ENCODE results near the gene MMP11.

Gene MMP11

DNA sequence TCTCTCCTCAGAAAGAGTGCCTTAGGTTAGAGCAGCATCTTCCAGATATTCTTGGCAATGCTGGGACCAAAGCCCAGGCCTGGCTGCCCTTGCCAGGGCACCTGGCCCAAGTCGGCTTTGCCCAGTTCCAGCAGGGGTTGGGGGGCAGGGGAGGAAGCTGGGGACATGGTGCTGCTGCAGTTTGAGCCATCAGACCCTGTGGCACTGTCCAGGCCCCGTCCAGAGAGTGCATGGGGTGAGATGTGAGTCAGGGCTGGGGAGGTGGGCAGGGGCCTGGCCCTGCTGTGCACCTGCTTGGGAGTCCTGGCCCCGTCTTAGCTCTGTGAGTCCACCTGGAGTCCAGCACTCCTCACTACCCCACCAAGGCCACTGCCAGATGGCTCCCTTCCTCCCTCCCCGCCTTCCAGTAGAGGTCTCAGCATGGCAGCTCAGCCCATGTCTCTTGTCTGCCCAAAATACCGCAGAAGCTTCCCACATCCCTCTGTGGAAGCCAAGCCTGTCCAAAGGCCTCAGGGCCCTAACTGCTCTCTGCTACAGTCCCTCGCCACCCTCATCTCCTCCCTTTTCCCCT lies 49.5 kb downstream of the MMP11 start:
- TF ChIP-seq, protein P1, sequence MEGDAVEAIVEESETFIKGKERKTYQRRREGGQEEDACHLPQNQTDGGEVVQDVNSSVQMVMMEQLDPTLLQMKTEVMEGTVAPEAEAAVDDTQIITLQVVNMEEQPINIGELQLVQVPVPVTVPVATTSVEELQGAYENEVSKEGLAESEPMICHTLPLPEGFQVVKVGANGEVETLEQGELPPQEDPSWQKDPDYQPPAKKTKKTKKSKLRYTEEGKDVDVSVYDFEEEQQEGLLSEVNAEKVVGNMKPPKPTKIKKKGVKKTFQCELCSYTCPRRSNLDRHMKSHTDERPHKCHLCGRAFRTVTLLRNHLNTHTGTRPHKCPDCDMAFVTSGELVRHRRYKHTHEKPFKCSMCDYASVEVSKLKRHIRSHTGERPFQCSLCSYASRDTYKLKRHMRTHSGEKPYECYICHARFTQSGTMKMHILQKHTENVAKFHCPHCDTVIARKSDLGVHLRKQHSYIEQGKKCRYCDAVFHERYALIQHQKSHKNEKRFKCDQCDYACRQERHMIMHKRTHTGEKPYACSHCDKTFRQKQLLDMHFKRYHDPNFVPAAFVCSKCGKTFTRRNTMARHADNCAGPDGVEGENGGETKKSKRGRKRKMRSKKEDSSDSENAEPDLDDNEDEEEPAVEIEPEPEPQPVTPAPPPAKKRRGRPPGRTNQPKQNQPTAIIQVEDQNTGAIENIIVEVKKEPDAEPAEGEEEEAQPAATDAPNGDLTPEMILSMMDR (IDR thresholded peaks at IDR 0.05): no peak
- H3K4me3 ChIP-seq: no peak overlapping the region
- H3K36me3 ChIP-seq: peaks cover 36 to 99% (median 95%) of the 10 kb centered on the region in 3 donors
- no peaks in the 10 kb centered on the region for H3K27me3 ChIP-seq
- H3K27ac ChIP-seq: no peak overlapping the region
- intact Hi-C loops (cut with DNase I; ENCODE audit: low total_unique reads): no loop called here
- peaks cover 0 to 9% (median 5%) of the 10 kb centered on the region in 4 donors for H3K4me1 ChIP-seq
- DNase-seq: no peak
- H3K9me3 ChIP-seq: no peaks in the 10 kb centered on the region

DNA sequence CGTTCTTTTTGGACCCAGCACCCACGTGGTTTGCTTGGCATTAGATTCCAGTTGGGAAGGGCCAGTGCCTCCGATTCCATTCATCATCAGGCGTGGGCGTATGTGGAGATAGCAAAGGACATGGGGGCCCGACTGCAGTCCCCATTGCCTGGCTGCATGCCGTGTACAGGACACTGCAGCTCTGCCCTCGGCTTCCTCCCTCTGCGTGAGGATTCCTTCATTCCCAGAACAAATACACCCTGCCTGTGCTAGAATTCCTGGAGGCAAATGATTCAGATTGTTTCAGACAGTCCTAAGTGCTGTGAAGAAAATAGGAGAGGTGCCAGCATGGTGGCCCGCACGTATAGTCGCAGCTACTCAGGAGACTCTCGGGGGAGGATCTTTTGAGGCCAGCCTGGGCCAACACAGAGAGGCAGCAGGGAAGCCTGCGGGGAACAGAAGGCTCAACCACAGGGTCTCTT lies 50.7 kb downstream of the MMP11 start:
- no peak for DNase-seq
- Histone ChIP-seq H3K4me1 (peaks cover 0 to 9% (median 5%) of the 10 kb centered on the region in 4 donors), H3K9me3 (no peaks in the 10 kb centered on the region), H3K36me3 (peaks cover 33 to 99% (median 92%) of the 10 kb centered on the region in 3 donors), H3K27ac (no peak overlapping the region), H3K27me3 (no peaks in the 10 kb centered on the region), H3K4me3 (no peak overlapping the region)
- intact Hi-C loops (cut with DNase I; ENCODE audit: low total_unique reads): no loop called here
- TF ChIP-seq, protein P1 (IDR thresholded peaks at IDR 0.05): no peak

DNA sequence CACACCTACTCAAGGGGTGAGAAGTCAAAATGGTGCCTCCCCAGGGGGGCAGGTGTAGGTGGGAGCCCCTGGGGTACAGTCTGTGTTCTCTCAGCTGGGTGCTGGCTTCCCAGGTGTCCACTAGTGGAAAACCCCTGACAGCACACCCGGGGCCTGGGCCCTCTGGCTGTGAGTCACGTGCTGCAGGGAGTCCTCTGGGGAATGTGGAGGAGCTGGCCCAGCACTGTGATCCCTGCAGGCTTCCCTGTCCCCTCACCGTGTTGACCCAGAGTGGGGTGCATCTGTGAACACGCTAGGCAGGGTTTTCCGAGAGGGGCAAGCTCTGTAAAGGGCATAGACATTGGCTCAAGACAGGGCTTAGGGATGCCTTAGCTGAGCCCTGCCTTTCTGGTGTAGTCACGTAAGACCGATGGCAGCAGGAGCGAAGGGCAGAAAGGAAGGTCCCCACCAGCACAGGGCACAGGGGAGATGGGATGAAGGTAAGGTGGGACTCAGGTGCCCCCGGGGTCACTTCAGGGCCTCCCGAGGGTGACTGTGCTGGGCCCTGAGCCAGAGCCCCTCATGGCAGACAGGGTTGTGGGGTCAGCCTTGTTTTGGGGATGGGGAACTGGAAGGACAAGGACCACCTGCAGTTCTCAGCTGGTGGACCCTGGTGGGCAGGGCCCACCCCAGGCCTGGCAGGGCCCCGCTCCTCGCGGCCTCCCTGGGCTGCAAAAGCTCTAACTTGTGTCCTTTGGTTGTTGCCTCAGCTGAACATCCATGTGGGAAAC lies 52.0 kb downstream of the MMP11 start:
- H3K36me3 ChIP-seq: peaks cover 23 to 99% (median 87%) of the 10 kb centered on the region in 3 donors
- no peaks in the 10 kb centered on the region for H3K9me3 ChIP-seq
- no peaks in the 10 kb centered on the region for H3K27me3 ChIP-seq
- no peak for DNase-seq
- intact Hi-C loops (cut with DNase I; ENCODE audit: low total_unique reads): no loop called here
- H3K4me3 ChIP-seq: no peak overlapping the region
- no peak overlapping the region for H3K27ac ChIP-seq
- TF ChIP-seq, protein P1 (IDR thresholded peaks at IDR 0.05): no peak
- H3K4me1 ChIP-seq: peaks cover 0 to 13% (median 5%) of the 10 kb centered on the region in 4 donors

DNA sequence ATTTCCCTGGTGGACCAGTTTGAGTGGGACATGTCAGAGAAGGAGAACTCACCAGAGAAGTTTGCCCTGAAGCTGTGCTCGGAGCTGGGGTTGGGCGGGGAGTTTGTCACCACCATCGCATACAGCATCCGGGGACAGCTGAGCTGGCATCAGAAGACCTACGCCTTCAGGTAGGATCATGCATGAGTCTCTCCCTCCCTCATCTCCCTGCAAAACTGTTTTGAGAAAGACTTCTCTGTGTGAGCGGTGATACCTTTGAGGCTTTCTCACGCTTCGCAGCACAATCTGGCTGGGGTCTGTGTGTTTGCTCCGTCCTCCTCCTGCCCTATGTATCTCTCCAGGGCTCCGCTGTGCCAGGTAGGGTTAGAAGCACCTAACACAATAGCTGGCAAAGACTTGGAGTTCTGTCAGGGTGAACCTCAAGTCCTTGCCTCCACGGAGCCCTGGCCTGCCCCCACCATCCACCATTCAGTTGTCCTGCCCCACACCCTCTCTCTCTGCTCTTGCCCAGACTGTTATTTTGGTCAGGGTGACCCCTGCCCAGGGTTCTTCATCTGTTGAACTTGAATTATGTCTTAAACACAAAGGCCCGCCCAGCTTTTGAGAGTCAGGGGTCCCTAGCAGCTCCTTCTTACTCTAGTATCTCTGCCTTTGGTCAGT lies 52.7 kb downstream of the MMP11 start:
- DNase-seq: no peak
- no peak overlapping the region for H3K4me3 ChIP-seq
- H3K27ac ChIP-seq: no peak overlapping the region
- H3K9me3 ChIP-seq: no peaks in the 10 kb centered on the region
- no peaks in the 10 kb centered on the region for H3K27me3 ChIP-seq
- peaks cover 0 to 13% (median 5%) of the 10 kb centered on the region in 4 donors for H3K4me1 ChIP-seq
- intact Hi-C loops (cut with DNase I; ENCODE audit: low total_unique reads): no loop called here
- TF ChIP-seq, protein P1 (IDR thresholded peaks at IDR 0.05): no peak
- H3K36me3 ChIP-seq: peaks cover 23 to 92% (median 80%) of the 10 kb centered on the region in 3 donors

DNA sequence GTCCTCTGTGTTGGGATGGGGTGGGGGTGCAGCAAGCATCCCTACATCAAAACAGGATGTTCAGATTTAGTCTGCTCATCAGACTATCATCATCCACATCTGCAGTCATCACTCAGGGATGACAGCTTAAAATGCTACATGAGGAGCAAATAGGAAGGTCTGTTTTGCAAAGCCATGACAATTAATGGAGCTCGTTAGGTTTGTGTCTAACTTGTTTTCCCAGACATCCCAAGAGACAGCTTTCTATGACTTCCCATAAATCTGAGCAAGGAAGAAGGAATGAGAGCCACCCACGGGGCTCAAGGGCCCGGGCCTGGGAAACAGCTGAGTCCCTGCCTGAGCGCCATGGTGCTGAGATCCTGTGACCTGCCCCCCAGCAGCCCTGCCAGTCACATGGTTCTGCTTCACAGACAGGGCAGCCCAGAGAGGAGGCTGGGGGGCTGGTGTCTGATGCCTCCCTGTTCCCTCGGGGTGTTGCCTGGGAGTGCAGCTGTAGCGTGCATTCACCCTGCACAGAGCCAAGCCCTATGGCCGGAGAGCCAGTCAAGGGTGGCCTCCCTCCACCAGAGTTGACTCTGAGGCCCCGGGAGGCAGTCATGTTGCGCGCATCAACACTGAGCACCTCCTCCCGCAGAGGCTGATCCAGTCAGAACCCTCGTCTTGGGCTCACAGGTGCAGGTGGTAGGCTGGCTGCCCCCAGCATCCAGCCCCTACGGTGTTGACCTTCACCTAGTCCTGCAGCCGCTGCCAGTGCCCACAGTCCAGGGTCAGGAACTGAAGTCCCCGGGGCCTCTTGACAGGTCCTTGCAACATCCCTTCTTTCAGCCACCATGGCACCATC lies 54.1 kb downstream of the MMP11 start:
- TF ChIP-seq, protein P1 (IDR thresholded peaks at IDR 0.05): no peak
- H3K36me3 ChIP-seq: peaks cover 23 to 91% (median 75%) of the 10 kb centered on the region in 3 donors
- no peaks in the 10 kb centered on the region for H3K27me3 ChIP-seq
- intact Hi-C loops (cut with DNase I; ENCODE audit: low total_unique reads): no loop called here
- no peak overlapping the region for H3K27ac ChIP-seq
- peaks cover 0 to 13% (median 5%) of the 10 kb centered on the region in 4 donors for H3K4me1 ChIP-seq
- no peak overlapping the region for H3K4me3 ChIP-seq
- no peak for DNase-seq
- H3K9me3 ChIP-seq: no peaks in the 10 kb centered on the region
